Activated CD4-positive, alpha-beta memory T cell treated with anti-CD3 and anti-CD28 coated beads for 36 hours (primary cell): Measurements from ENCODE around the gene CUX1. TPM values are rescaled to one million over a fixed set of nuclear protein-coding genes. Genes with fewer than 3 reads are reported as not detected.
"Not testable (repeated sequence)": the region's sequence is repeated elsewhere in the genome, so short reads cannot be mapped to it uniquely, and the experiment has no call there.

ENCODE experiments used
- CTCF ChIA-PET: fragments of 350-600 bp; sonication (Branson Sonifier 250); formaldehyde crosslinking; loops from one replicate; lab custom pipeline; 2021; ENCODE audit warnings: antibody characterized with exemption, inconsistent platforms; lab: Charles Lee
- POLR2A ChIA-PET: fragments of 350-600 bp; sonication (Branson Sonifier 250); formaldehyde crosslinking; loops from one replicate; lab custom pipeline; 2021; ENCODE audit warnings: antibody characterized with exemption; lab: Charles Lee
- DNase-seq: peaks from one replicate; pipeline ENCODE4 v3.0.0-alpha.2; 2020
- H3K27ac Mint-ChIP-seq: one replicate; pipeline ENCODE4 v1.8.0; 2021; ENCODE audit warnings: mixed read lengths
- H3K27me3 Mint-ChIP-seq: one replicate; pipeline ENCODE4 v1.8.0; 2021; ENCODE audit warnings: mixed read lengths
- H3K36me3 Mint-ChIP-seq: one replicate; pipeline ENCODE4 v1.8.0; 2021; ENCODE audit warnings: mixed read lengths
- H3K4me1 Mint-ChIP-seq: one replicate; pipeline ENCODE4 v1.8.0; 2021; ENCODE audit warnings: low read depth, mixed read lengths
- H3K4me3 Mint-ChIP-seq: one replicate; pipeline ENCODE4 v1.8.0; 2021; ENCODE audit warnings: mild to moderate bottlenecking, mixed read lengths
- H3K9me3 Mint-ChIP-seq: one replicate; pipeline ENCODE4 v1.8.0; 2021; ENCODE audit warnings: mixed read lengths
- intact Hi-C: fragments of 100-400 bp; cut with micrococcal nuclease; formaldehyde crosslinking; loops from one replicate; pipeline ENCODE4 v1.15.1; 2023
- total RNA-seq, 2 experiments: library from RNA; stranded (reverse); gene quantifications; one replicate each; pipeline ENCODE4 v1.2.3, GENCODE V29; 2021

Gene CUX1
- total RNA-seq, 2 experiments from 2014 or later = 25.1 TPM

GRCh38 chr7:101860316-101861217, 43.1 kb downstream of the CUX1 start:
- no peak overlapping the region for H3K27ac Mint-ChIP-seq
- no peak overlapping the region for H3K4me3 Mint-ChIP-seq
- intact Hi-C loops = no loop called here
- H3K4me1 Mint-ChIP-seq = peaks cover 17% of the 10 kb centered on the region
- ChIA-PET CTCF (no interaction called here), POLR2A (no interaction called here)
- H3K9me3 Mint-ChIP-seq = no peaks in the 10 kb centered on the region
- H3K27me3 Mint-ChIP-seq = no peaks in the 10 kb centered on the region
- H3K36me3 Mint-ChIP-seq = peaks cover 5% of the 10 kb centered on the region
- no peak for DNase-seq

DNA sequence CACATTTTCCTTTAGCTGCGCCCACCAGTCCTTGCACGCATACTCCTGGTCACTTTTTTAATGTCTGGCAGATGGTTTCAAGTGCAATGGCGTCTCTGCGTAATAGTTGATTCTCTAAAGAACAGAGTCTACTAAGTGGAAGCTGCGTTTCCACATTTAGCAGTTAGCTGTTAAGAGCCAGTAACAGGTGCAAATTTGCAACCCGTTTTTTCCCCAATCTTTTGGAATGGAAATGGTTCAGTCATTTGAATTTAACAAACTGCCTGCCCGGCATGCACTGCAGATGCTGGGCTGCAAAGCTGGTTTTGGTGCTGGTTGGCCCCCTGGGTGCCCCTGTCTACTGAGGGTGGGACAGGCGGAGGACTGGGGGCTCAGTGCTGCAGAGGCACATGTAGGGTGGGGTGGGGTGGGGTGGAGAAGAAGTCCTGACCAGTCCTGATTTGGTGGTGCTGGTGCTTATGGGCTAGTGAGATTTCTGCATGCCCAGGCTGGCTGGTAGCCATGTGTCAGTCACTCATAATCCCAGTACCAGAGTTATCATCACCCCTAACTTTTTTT, 43.9 kb downstream of the CUX1 start:
- DNase-seq = no peak
- POLR2A ChIA-PET = no interaction called here
- peaks cover 5% of the 10 kb centered on the region for H3K36me3 Mint-ChIP-seq
- no peak overlapping the region for H3K27ac Mint-ChIP-seq
- peaks cover 15% of the 10 kb centered on the region for H3K4me1 Mint-ChIP-seq
- intact Hi-C loops = no loop called here
- H3K27me3 Mint-ChIP-seq = no peaks in the 10 kb centered on the region
- CTCF ChIA-PET = no interaction called here
- H3K4me3 Mint-ChIP-seq = no peak overlapping the region
- H3K9me3 Mint-ChIP-seq = no peaks in the 10 kb centered on the region

GRCh38 chr7:101862280-101863220, 45.1 kb downstream of the CUX1 start:
- POLR2A ChIA-PET = interaction anchor here (0.7 kb wide), 1 partner anchor 190 kb away, joined by 3 read pairs; no protein-coding TSS in a partner anchor
- Mint-ChIP-seq H3K4me1 (peaks cover 4% of the 10 kb centered on the region), H3K27me3 (no peaks in the 10 kb centered on the region), H3K4me3 (no peak overlapping the region), H3K27ac (no peak overlapping the region), H3K9me3 (no peaks in the 10 kb centered on the region), H3K36me3 (peaks cover 5% of the 10 kb centered on the region)
- CTCF ChIA-PET = no interaction called here
- intact Hi-C loops = no loop called here
- no peak for DNase-seq

- intact Hi-C loops = no loop called here
- no peak overlapping the region for H3K4me3 Mint-ChIP-seq
- CTCF ChIA-PET = no interaction called here
- H3K4me1 Mint-ChIP-seq = no peaks in the 10 kb centered on the region
- no peaks in the 10 kb centered on the region for H3K27me3 Mint-ChIP-seq
- H3K27ac Mint-ChIP-seq = no peak overlapping the region
- H3K9me3 Mint-ChIP-seq = no peaks in the 10 kb centered on the region
- POLR2A ChIA-PET = no interaction called here
- peaks cover 5% of the 10 kb centered on the region for H3K36me3 Mint-ChIP-seq
- DNase-seq = no peak
Observed at GRCh38 chr7:101863598-101863997, 46.2 kb downstream of the CUX1 start.

DNA sequence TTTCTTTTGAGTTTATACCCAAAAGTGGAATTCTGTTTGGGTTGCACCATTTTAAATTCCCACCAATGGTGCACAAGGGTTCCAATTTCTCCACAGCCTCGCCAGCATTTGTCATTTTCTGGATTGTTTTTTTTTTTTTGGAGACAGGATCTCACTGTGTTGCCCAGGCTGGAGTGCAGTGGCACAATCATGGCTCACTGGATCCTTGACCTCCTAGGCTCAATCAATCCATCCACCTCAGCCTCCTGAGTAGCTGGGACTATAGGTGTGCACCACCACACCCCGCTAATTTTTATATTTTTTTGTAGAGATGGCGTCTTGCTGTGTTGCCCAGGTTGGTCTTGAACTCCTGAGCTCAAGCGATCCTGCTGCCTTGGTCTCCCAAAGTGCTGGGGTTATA, 46.6 kb downstream of the CUX1 start:
- CTCF ChIA-PET = no interaction called here
- no peak overlapping the region for H3K27ac Mint-ChIP-seq
- intact Hi-C loops = no loop called here
- H3K27me3 Mint-ChIP-seq = no peaks in the 10 kb centered on the region
- POLR2A ChIA-PET = no interaction called here
- no peaks in the 10 kb centered on the region for H3K9me3 Mint-ChIP-seq
- H3K36me3 Mint-ChIP-seq = peaks cover 5% of the 10 kb centered on the region
- H3K4me1 Mint-ChIP-seq = peaks cover 2% of the 10 kb centered on the region
- no peak for DNase-seq
- no peak overlapping the region for H3K4me3 Mint-ChIP-seq

DNA sequence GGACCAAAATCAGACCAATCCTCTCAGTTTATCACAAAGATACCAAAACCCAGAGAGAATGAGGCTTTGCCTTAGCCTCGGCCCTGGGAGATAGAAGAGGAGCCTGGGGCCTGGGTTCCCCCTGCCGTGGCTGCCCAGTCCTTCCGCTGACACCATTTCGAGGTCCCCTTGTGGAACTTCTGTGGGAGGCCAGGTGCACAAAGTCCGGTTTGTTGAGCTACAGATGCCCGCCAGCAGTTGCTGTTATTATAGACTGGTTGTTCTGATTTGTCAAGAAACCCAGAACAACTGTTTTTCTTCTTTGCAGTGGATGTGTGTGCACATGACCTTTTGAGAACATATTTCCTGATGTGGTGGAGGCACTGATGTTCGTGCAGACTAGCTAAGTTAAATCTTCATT, 47.6 kb downstream of the CUX1 start:
- ChIA-PET CTCF (no interaction called here), POLR2A (no interaction called here)
- Mint-ChIP-seq H3K27ac (no peak overlapping the region), H3K4me3 (no peak overlapping the region), H3K4me1 (peaks cover 4% of the 10 kb centered on the region), H3K27me3 (no peaks in the 10 kb centered on the region), H3K36me3 (peaks cover 5% of the 10 kb centered on the region), H3K9me3 (no peaks in the 10 kb centered on the region)
- DNase-seq = no peak
- intact Hi-C loops = no loop called here

DNA sequence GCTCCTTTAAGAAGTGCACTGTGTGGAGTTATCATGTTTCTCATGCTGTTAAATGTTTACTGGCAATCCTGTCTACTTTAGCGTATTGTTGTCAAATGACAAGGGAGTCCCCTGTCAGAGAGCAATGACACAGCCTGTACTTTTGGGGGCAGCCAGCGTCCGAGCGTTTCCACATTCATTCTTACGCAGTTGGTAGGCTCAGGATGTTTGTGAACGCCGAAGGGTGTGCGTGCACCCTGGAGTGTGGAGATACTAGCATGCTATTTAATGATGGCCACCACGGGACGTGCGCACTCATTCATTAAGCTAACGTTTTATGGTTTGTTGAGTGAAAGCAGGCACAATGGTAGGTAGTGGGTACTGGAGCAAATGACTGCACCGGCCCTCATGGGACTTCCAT, 48.0 kb downstream of the CUX1 start:
- Mint-ChIP-seq H3K9me3 (no peaks in the 10 kb centered on the region), H3K36me3 (peaks cover 5% of the 10 kb centered on the region), H3K4me1 (peaks cover 4% of the 10 kb centered on the region), H3K27ac (no peak overlapping the region), H3K4me3 (no peak overlapping the region), H3K27me3 (no peaks in the 10 kb centered on the region)
- POLR2A ChIA-PET = no interaction called here
- intact Hi-C loops = no loop called here
- CTCF ChIA-PET = no interaction called here
- DNase-seq = no peak

- Mint-ChIP-seq H3K27me3 (no peaks in the 10 kb centered on the region), H3K4me1 (peaks cover 4% of the 10 kb centered on the region), H3K27ac (no peak overlapping the region), H3K4me3 (no peak overlapping the region), H3K36me3 (peaks cover 5% of the 10 kb centered on the region), H3K9me3 (no peaks in the 10 kb centered on the region)
- ChIA-PET POLR2A (no interaction called here), CTCF (no interaction called here)
- no peak for DNase-seq
- intact Hi-C loops = no loop called here
Observed at GRCh38 chr7:101866328-101866727, 48.9 kb downstream of the CUX1 start.

DNA sequence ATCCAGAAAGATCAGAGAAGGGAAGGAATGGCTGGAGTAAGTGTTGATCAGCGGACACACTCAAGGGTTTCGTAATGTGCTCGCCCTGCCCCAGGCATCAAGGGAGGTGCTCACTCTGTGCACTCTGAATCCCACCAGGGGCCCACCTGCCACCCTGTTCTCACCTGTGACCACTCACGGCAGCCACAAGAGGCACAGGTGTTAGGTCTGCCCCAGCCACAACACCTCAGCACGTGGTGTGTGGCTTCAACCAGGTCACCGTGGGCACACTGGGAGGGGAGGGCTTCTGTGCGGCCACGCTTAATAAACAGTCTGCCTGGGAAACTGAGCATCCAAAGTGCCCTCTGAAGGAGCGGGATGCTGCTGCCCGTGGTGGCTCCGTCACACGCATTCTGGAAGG, 49.8 kb downstream of the CUX1 start:
- H3K36me3 Mint-ChIP-seq = peaks cover 5% of the 10 kb centered on the region
- CTCF ChIA-PET = no interaction called here
- H3K9me3 Mint-ChIP-seq = no peaks in the 10 kb centered on the region
- H3K4me1 Mint-ChIP-seq = peaks cover 4% of the 10 kb centered on the region
- no peak overlapping the region for H3K4me3 Mint-ChIP-seq
- DNase-seq = no peak
- POLR2A ChIA-PET = no interaction called here
- no peaks in the 10 kb centered on the region for H3K27me3 Mint-ChIP-seq
- intact Hi-C loops = no loop called here
- H3K27ac Mint-ChIP-seq = no peak overlapping the region

DNA sequence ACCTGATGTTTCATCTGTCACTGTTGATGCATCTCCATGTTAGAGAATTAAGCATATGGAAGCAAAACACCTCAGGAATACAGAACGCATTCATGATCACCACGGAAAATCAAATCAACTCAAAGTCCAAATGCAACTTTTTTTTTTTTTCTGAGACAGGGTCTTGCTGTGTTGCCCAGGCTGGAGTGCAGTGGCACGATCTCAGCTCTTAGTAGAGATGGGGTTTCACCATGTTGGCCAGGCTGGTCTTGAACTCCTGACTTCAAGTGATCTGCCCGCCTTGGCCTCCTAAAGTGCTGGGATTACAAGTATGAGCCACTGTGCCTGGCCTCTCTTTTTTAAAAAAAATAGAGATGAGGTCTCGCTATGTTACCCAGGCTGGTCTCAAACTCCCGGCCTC, 50.3 kb downstream of the CUX1 start:
- POLR2A ChIA-PET, H3K9me3 Mint-ChIP-seq, H3K27ac Mint-ChIP-seq, H3K4me3 Mint-ChIP-seq, DNase-seq, H3K36me3 Mint-ChIP-seq, H3K4me1 Mint-ChIP-seq, CTCF ChIA-PET, intact Hi-C loops, H3K27me3 Mint-ChIP-seq: not testable (repeated sequence)

GRCh38 chr7:101868191-101868950, 50.9 kb downstream of the CUX1 start:
- intact Hi-C loops = no loop called here
- CTCF ChIA-PET = no interaction called here

More at GRCh38 chr7:101868191-101868950, 50.9 kb downstream of the CUX1 start:
- H3K27me3 Mint-ChIP-seq = no peaks in the 10 kb centered on the region
- no peak for DNase-seq
- H3K27ac Mint-ChIP-seq = no peak overlapping the region
- H3K36me3 Mint-ChIP-seq = peaks cover 5% of the 10 kb centered on the region
- no peak overlapping the region for H3K4me3 Mint-ChIP-seq
- peaks cover 4% of the 10 kb centered on the region for H3K4me1 Mint-ChIP-seq
- POLR2A ChIA-PET = no interaction called here
- H3K9me3 Mint-ChIP-seq = no peaks in the 10 kb centered on the region
